HepG2 (cell line): Measurements from ENCODE around the gene LSM11. TPM values are rescaled to one million over a fixed set of nuclear protein-coding genes. Genes with fewer than 3 reads are reported as not detected.

Source experiments
- ATAC-seq: fragments of 200-7000 bp; cut with Tn5 transposase; 3 replicates; pipeline ENCODE4 v1.9.1; 2020; ENCODE audit warnings: mild to moderate bottlenecking, moderate library complexity
- BruUV-seq: library from RNA; stranded (reverse); fragments of 400-500 nt; replicated peaks from 2 replicates; lab custom pipeline; 2021; lab: Mats Ljungman, UMichigan
- CTCF ChIA-PET: fragments of 300-600 bp; formaldehyde crosslinking; extraction: SDS; loops from one replicate; lab custom pipeline; 2021; ENCODE audit warnings: low total read pairs, inconsistent platforms, low intra/inter-chr PET ratio; lab: Yijun Ruan, JAX
- POLR2A ChIA-PET: fragments of 350-600 bp; sonication (Branson Sonifier 250); formaldehyde crosslinking; loops from one replicate; lab custom pipeline; 2020; ENCODE audit warnings: antibody characterized with exemption, inconsistent platforms; lab: Yijun Ruan, JAX
- DNase-seq: peaks from one replicate; pipeline ENCODE4 v3.0.0-alpha.2; 2015; ENCODE audit warnings: low spot score
- FAIRE-seq: peaks from 3 replicates; lab custom pipeline; 2011; peaks lifted over from hg19 to GRCh38; lab: Jason Lieb, UNC
- H2AFZ ChIP-seq: one replicate; pipeline ENCODE4 v1.6.1; 2011; ENCODE audit warnings: low read length, inconsistent platforms
- H3K27ac ChIP-seq: fragments of 300-600 bp; 3 replicates; pipeline ENCODE4 v1.8.0; 2011; ENCODE audit warnings: mixed run types, mild to moderate bottlenecking, mixed read lengths, low read length, inconsistent platforms; ENCODE audit not compliant: insufficient read depth; ENCODE audit errors: extremely low read length
- H3K27me3 ChIP-seq, 2 experiments: fragments of 200-600 bp in 1 of 2; 2 replicates in 1 of 2; 3 replicates in 1 of 2; pipeline versions ENCODE4 v1.6.0 to v1.8.0; 2011; ENCODE audit warnings: low read length in 2 of 2, mild to moderate bottlenecking in 2 of 2, moderate library complexity in 2 of 2, inconsistent platforms in 1 of 2; ENCODE audit not compliant: insufficient read depth in 2 of 2, control insufficient read depth in 1 of 2
- H3K36me3 ChIP-seq, 2 experiments: fragments of 200-600 bp in 1 of 2; replicated peaks in 1 of 2; 2 replicates in 1 of 2; 3 replicates in 1 of 2; pipeline versions ENCODE4 v1.5.1 to v1.8.0; 2011; ENCODE audit warnings: low read length in 2 of 2, inconsistent platforms in 1 of 2; ENCODE audit not compliant: insufficient read depth in 2 of 2, control insufficient read depth in 1 of 2
- H3K4me1 ChIP-seq: 2 replicates; pipeline ENCODE4 v1.5.1; 2012; ENCODE audit warnings: low read length, inconsistent platforms; ENCODE audit not compliant: insufficient read depth
- H3K4me2 ChIP-seq: 2 replicates; pipeline ENCODE4 v1.6.0; 2011; ENCODE audit warnings: low read depth, low read length, inconsistent platforms
- H3K4me3 ChIP-seq, 3 experiments: fragments of 200-600 bp in 1 of 3; sonication (generic), shearing (Covaris generic) in 1 of 3; replicated peaks in 1 of 3; 2 replicates each; pipeline ENCODE4 v1.5.1; 2011 to 2016; ENCODE audit warnings: low read length in 3 of 3, inconsistent platforms in 2 of 3, low read depth in 2 of 3, mild to moderate bottlenecking in 2 of 3, control low read depth in 1 of 3, mixed read lengths in 1 of 3; ENCODE audit not compliant: insufficient read depth in 1 of 3
- H3K79me2 ChIP-seq: one replicate; pipeline ENCODE4 v1.6.1; 2011; ENCODE audit warnings: low read length, inconsistent platforms; ENCODE audit not compliant: insufficient read depth
- H3K9ac ChIP-seq: 2 replicates; pipeline ENCODE4 v1.6.0; 2011; ENCODE audit warnings: mild to moderate bottlenecking, low read depth, low read length, inconsistent platforms; ENCODE audit not compliant: insufficient read depth
- H3K9me3 ChIP-seq: 2 replicates; pipeline ENCODE4 v1.5.1; 2012; ENCODE audit warnings: mild to moderate bottlenecking, low read length
- H4K20me1 ChIP-seq: 2 replicates; pipeline ENCODE4 v1.6.0; 2011; ENCODE audit warnings: inconsistent platforms, mild to moderate bottlenecking, low read length, moderate library complexity; ENCODE audit not compliant: insufficient read depth
- ATF7-NPFF ChIP-seq: sonication (generic); formaldehyde crosslinking; IDR thresholded peaks from 2 replicates; pipeline ENCODE4 v1.8.1; 2023; ENCODE audit warnings: mild to moderate bottlenecking, low read depth, missing genetic modification reagents, moderate library complexity
- CREBL2 ChIP-seq: sonication (generic); formaldehyde crosslinking; IDR thresholded peaks from 2 replicates; pipeline ENCODE4 v1.8.1; 2023; ENCODE audit warnings: missing genetic modification reagents, mild to moderate bottlenecking, borderline replicate concordance
- DMAP1 ChIP-seq: IDR thresholded peaks from 2 replicates; pipeline ENCODE4 v1.6.1; 2016
- FOXO4 ChIP-seq: sonication (generic); formaldehyde crosslinking; conservative IDR thresholded peaks from 2 replicates; pipeline ENCODE4 v1.8.1; 2023; ENCODE audit warnings: missing genetic modification reagents
- HES4 ChIP-seq: sonication (generic); formaldehyde crosslinking; IDR thresholded peaks from 2 replicates; pipeline ENCODE4 v1.9.0; 2021; ENCODE audit warnings: mild to moderate bottlenecking, missing genetic modification reagents, borderline replicate concordance
- HNRNPH1 ChIP-seq: fragments of 200-400 bp; formaldehyde crosslinking; optimal IDR thresholded peaks from 2 replicates; pipeline ENCODE3; 2017; ENCODE audit warnings: mild to moderate bottlenecking, low read depth, low read length
- MNT ChIP-seq: fragments of 450-650 bp; IDR thresholded peaks from 2 replicates; pipeline ENCODE4 v1.6.1; 2016
- MYC ChIP-seq: sonication (generic); formaldehyde crosslinking; IDR thresholded peaks from 2 replicates; pipeline ENCODE4 v1.9.0; 2021; ENCODE audit warnings: missing genetic modification reagents, borderline replicate concordance
- POLR2AphosphoS2 ChIP-seq: IDR thresholded peaks from 2 replicates; pipeline ENCODE4 v1.6.1; 2011; ENCODE audit warnings: low read depth, low read length, improper control_type of control experiment
- SMARCC2 ChIP-seq: fragments of 450-650 bp; IDR thresholded peaks from 2 replicates; pipeline ENCODE4 v1.6.1; 2017; ENCODE audit warnings: antibody characterized with exemption, mild to moderate bottlenecking
- ZBTB7B ChIP-seq: sonication (generic); formaldehyde crosslinking; IDR thresholded peaks from 2 replicates; pipeline ENCODE4 v1.4.0; 2020; ENCODE audit warnings: missing genetic modification reagents
- ZSCAN9 ChIP-seq: IDR thresholded peaks from 2 replicates; pipeline ENCODE4 v1.6.1; 2016; ENCODE audit warnings: borderline replicate concordance
- WGBS: methylation state at CpG from one replicate; pipeline ENCODE4 v1.1.6; 2017; ENCODE audit warnings: low lambda C conversion rate; 5-methylcytosine and 5-hydroxymethylcytosine counted together
- in situ Hi-C: cut with HindIII; loops from 2 replicates; pipeline ENCODE4 v1.10.0; 2017; ENCODE audit warnings: low pct_unique_long_range_greater_than_20kb; ENCODE audit not compliant: extremely low pct_ligation_motif_present
- intact Hi-C: fragments of 100-400 bp; cut with micrococcal nuclease; formaldehyde crosslinking; loops from one replicate; pipeline ENCODE4 v1.10.0; 2022; ENCODE audit not compliant: unreplicated experiment
- polyA plus RNA-seq, 8 experiments: library from polyadenylated mRNA; depleted of rRNA in 3 of 8; stranded (reverse) in 7 of 8; unstranded in 1 of 8; fragments of >200 nt; fragmentation: Illumina TruSeq in 4 of 8; extraction: Trizol in 4 of 8; gene quantifications; 2 replicates each; pipeline versions ENCODE4 v1.2.1 to v1.2.3, GENCODE V29; 2011 to 2016; ENCODE audit warnings: low read depth in 4 of 8, missing spikeins in 1 of 8, mixed read lengths in 1 of 8; ENCODE audit not compliant: insufficient read depth in 1 of 8
- total RNA-seq, 5 experiments: library from RNA; depleted of rRNA; stranded (reverse); fragments of >200 nt; fragmentation: Illumina TruSeq; extraction: Trizol; gene quantifications; 2 replicates each; pipeline ENCODE4 v1.2.3, GENCODE V29; 2016; ENCODE audit warnings: low read depth in 1 of 5

Gene LSM11
- total and polyA plus RNA-seq, 2 of the 13 experiments (the other 11 are each of a cell fraction or from before 2014, with no cell fraction given) = 4.5 to 7.2 TPM

- no peak for ATAC-seq
- no peak for TF ChIP-seq FOXO4
- no peak for TF ChIP-seq MYC (CRISPR knock-in tag)
- no peak for TF ChIP-seq HNRNPH1
- no peak for TF ChIP-seq HES4 (CRISPR knock-in tag)
- no peak for TF ChIP-seq MNT
- TF ChIP-seq CREBL2 (CRISPR knock-in tag) = no peak
- TF ChIP-seq ATF7-NPFF (CRISPR knock-in tag) = no peak
- no peak for TF ChIP-seq SMARCC2
- TF ChIP-seq DMAP1 = no peak
- no peak for TF ChIP-seq POLR2AphosphoS2
- TF ChIP-seq ZSCAN9 (CRISPR knock-in tag) = no peak
- no peak for TF ChIP-seq ZBTB7B
- 41% methylated on average over 4 of the region's 4 CpGs for WGBS
- H3K9ac ChIP-seq = no peak overlapping the region
- FAIRE-seq = no peak
- H3K27ac ChIP-seq = no peak overlapping the region
- ChIA-PET CTCF (no interaction called here), POLR2A (no interaction called here)
- peaks cover 0 to 7% of the 10 kb centered on the region in 2 experiments; a peak in 1 of 5 replicates for H3K27me3 ChIP-seq
- no peak overlapping the region for H2AFZ ChIP-seq
- H3K4me2 ChIP-seq = no peak overlapping the region
- H4K20me1 ChIP-seq = no peaks in the 10 kb centered on the region
- H3K9me3 ChIP-seq = no peaks in the 10 kb centered on the region
- H3K4me1 ChIP-seq = no peaks in the 10 kb centered on the region
- H3K36me3 ChIP-seq = no peaks in the 10 kb centered on the region
- intact Hi-C loops = no loop called here
- in situ Hi-C loops = no loop called here
- no peaks in the 10 kb centered on the region for H3K79me2 ChIP-seq
- no TSS peak for BruUV-seq
- no peak overlapping the region for H3K4me3 ChIP-seq
- no peak for DNase-seq
These were observed 27.2 kb downstream of the LSM11 start for GRCh38 chr5:157770665-157771064.
